ENCODE measurements around the gene HTR2C. TPM values are rescaled to one million over a fixed set of nuclear protein-coding genes. Genes with fewer than 3 reads are reported as not detected.

HTR2C gene
- total RNA-seq (not detected), polyA plus RNA-seq (not detected)

GRCh38 chrX:114583646-114584374 lies at the start of gene HTR2C:
HTR2C (plus strand) TSS chrX:114584086; CDS start chrX:114726937, 142,851 bp downstream.
- WGBS, 2 donors: 8 to 28% methylated on average over 34 of the region's 34 CpGs
- H3K4me1 ChIP-seq: peaks cover 0 to 28% (median 11%) of the 10 kb centered on the region in 4 donors
- H3K27ac ChIP-seq: no peak within 1 kb of the TSS
- H3K36me3 ChIP-seq: no peaks in the 10 kb centered on the region
- TF ChIP-seq CTCF (IDR thresholded peaks at IDR 0.05) (no peak), POLR2AphosphoS5 (IDR thresholded peaks at IDR 0.05) (no peak), POLR2A (IDR thresholded peaks at IDR 0.05) (no peak), EP300 (IDR thresholded peaks at IDR 0.05) (no peak)
- H3K4me3 ChIP-seq: peak within 1 kb of the TSS in 2 of 4 donors; percentile 7 to 25
- peaks cover 23 to 62% (median 41%) of the 10 kb centered on the region in 3 donors for H3K27me3 ChIP-seq
- H3K9me3 ChIP-seq: no peaks in the 10 kb centered on the region
- no peak for DNase-seq
- intact Hi-C loops (cut with DNase I): no loop called here

GRCh38 chrX:114580336-114580735 lies 3.5 kb upstream of the HTR2C start:
- 5 to 7% methylated on average over 4 of the region's 4 CpGs for WGBS, 2 donors

GRCh38 chrX:114581528-114582263 lies 2.2 kb upstream of the HTR2C start:
- H3K27ac ChIP-seq: no peak overlapping the region
- intact Hi-C loops (cut with DNase I): no loop called here
- TF ChIP-seq POLR2A (IDR thresholded peaks at IDR 0.05) (no peak), POLR2AphosphoS5 (IDR thresholded peaks at IDR 0.05) (no peak), EP300 (IDR thresholded peaks at IDR 0.05) (no peak), CTCF (IDR thresholded peaks at IDR 0.05) (no peak)
- H3K4me1 ChIP-seq: peaks cover 0 to 28% (median 11%) of the 10 kb centered on the region in 4 donors
- H3K27me3 ChIP-seq: peaks cover 23 to 62% (median 41%) of the 10 kb centered on the region in 3 donors
- no peak for DNase-seq
- H3K9me3 ChIP-seq: no peaks in the 10 kb centered on the region
- H3K4me3 ChIP-seq: peak overlapping the region in 1 of 4 donors; percentile 23
- H3K36me3 ChIP-seq: no peaks in the 10 kb centered on the region
- WGBS, 2 donors: 3% methylated on average over 45 of the region's 45 CpGs

More at GRCh38 chrX:114580336-114580735, 3.5 kb upstream of the HTR2C start:
- intact Hi-C loops (cut with DNase I): no loop called here
- Histone ChIP-seq H3K27ac (no peak overlapping the region), H3K4me1 (peaks cover 0 to 28% (median 11%) of the 10 kb centered on the region in 4 donors), H3K9me3 (no peaks in the 10 kb centered on the region), H3K4me3 (no peak overlapping the region), H3K36me3 (no peaks in the 10 kb centered on the region), H3K27me3 (peaks cover 23 to 58% (median 40%) of the 10 kb centered on the region in 3 donors)
- TF ChIP-seq POLR2A (IDR thresholded peaks at IDR 0.05) (no peak), CTCF (IDR thresholded peaks at IDR 0.05) (no peak), EP300 (IDR thresholded peaks at IDR 0.05) (no peak), POLR2AphosphoS5 (IDR thresholded peaks at IDR 0.05) (no peak)
- no peak for DNase-seq

GRCh38 chrX:114582264-114582632 lies 1.6 kb upstream of the HTR2C start:
- Histone ChIP-seq H3K4me3 (no peak overlapping the region), H3K4me1 (peaks cover 0 to 28% (median 11%) of the 10 kb centered on the region in 4 donors), H3K36me3 (no peaks in the 10 kb centered on the region), H3K27ac (no peak overlapping the region), H3K27me3 (peaks cover 23 to 62% (median 41%) of the 10 kb centered on the region in 3 donors), H3K9me3 (no peaks in the 10 kb centered on the region)
- intact Hi-C loops (cut with DNase I): no loop called here
- DNase-seq: no peak
- TF ChIP-seq EP300 (IDR thresholded peaks at IDR 0.05): no peak
- TF ChIP-seq POLR2AphosphoS5 (IDR thresholded peaks at IDR 0.05): no peak
- TF ChIP-seq POLR2A (IDR thresholded peaks at IDR 0.05): no peak
- no peak for TF ChIP-seq CTCF (IDR thresholded peaks at IDR 0.05)
- 11 to 24% methylated on average over 12 of the region's 12 CpGs for WGBS, 2 donors

Measured in sigmoid colon (tissue), 7 donors.